ENCODE data around the gene SNAPIN. TPM values are rescaled to one million over a fixed set of nuclear protein-coding genes. Genes with fewer than 3 reads are reported as not detected.

SNAPIN gene
- total RNA-seq, 2 donors from 2014 or later: 64.9 to 73.0 TPM

- Histone ChIP-seq H3K27ac (no peak overlapping the region), H3K4me1 (replicated peaks) (no peaks in the 10 kb centered on the region), H3K4me3 (no peak overlapping the region), H3K36me3 (no peaks in the 10 kb centered on the region), H3K9me3 (no peaks in the 10 kb centered on the region), H3K27me3 (replicated peaks; ENCODE audit: insufficient read depth) (no peaks in the 10 kb centered on the region)
- intact Hi-C loops (cut with DNase I): no loop called here
- WGBS: 84% methylated on average over 7 of the region's 7 CpGs
- no peak for TF ChIP-seq POLR2AphosphoS5 (IDR thresholded peaks at IDR 0.05)
- DNase-seq (ENCODE audit: low spot score): no peak
These were observed 29.8 kb downstream of the SNAPIN start for GRCh38 chr1:153688276-153688675.

- DNase-seq (ENCODE audit: low spot score): no peak
- TF ChIP-seq POLR2AphosphoS5 (IDR thresholded peaks at IDR 0.05) (no peak), POLR2A (IDR thresholded peaks at IDR 0.05) (no peak), CTCF (IDR thresholded peaks at IDR 0.05) (no peak)
- Histone ChIP-seq H3K27ac (no peak overlapping the region), H3K4me1 (replicated peaks) (no peaks in the 10 kb centered on the region), H3K27me3 (replicated peaks; ENCODE audit: insufficient read depth) (no peaks in the 10 kb centered on the region), H3K36me3 (no peaks in the 10 kb centered on the region), H3K9me3 (no peaks in the 10 kb centered on the region), H3K4me3 (no peak overlapping the region)
- WGBS: 90% methylated on average over 16 of the region's 18 CpGs
- intact Hi-C loops (cut with DNase I): no loop called here
These were observed 30.3 kb downstream of the SNAPIN start for GRCh38 chr1:153688736-153689328.

- no peak for DNase-seq (ENCODE audit: low spot score)
- no peak overlapping the region for H3K4me3 ChIP-seq
- H3K4me1 ChIP-seq (replicated peaks): no peaks in the 10 kb centered on the region
- no peaks in the 10 kb centered on the region for H3K9me3 ChIP-seq
- H3K36me3 ChIP-seq: no peaks in the 10 kb centered on the region
- H3K27me3 ChIP-seq (replicated peaks; ENCODE audit: insufficient read depth): no peaks in the 10 kb centered on the region
- intact Hi-C loops (cut with DNase I): no loop called here
- no peak overlapping the region for H3K27ac ChIP-seq
- WGBS: 72% methylated on average over 4 of the region's 4 CpGs
- TF ChIP-seq POLR2A (IDR thresholded peaks at IDR 0.05) (no peak), CTCF (IDR thresholded peaks at IDR 0.05) (no peak), POLR2AphosphoS5 (IDR thresholded peaks at IDR 0.05) (no peak)
These were observed 35.0 kb downstream of the SNAPIN start for GRCh38 chr1:153693466-153693865.

- Histone ChIP-seq H3K27me3 (replicated peaks; ENCODE audit: insufficient read depth) (no peaks in the 10 kb centered on the region), H3K36me3 (no peaks in the 10 kb centered on the region), H3K4me1 (replicated peaks) (no peaks in the 10 kb centered on the region), H3K4me3 (no peak overlapping the region), H3K9me3 (no peaks in the 10 kb centered on the region), H3K27ac (no peak overlapping the region)
- intact Hi-C loops (cut with DNase I): no loop called here
- WGBS: 90% methylated on average over 8 of the region's 8 CpGs
- DNase-seq (ENCODE audit: low spot score): no peak
- no peak for TF ChIP-seq POLR2A (IDR thresholded peaks at IDR 0.05)
- TF ChIP-seq CTCF (IDR thresholded peaks at IDR 0.05): no peak
- TF ChIP-seq POLR2AphosphoS5 (IDR thresholded peaks at IDR 0.05): no peak
These were observed 38.2 kb downstream of the SNAPIN start for GRCh38 chr1:153696741-153697140.

GRCh38 chr1:153697191-153698019 is 38.9 kb downstream of the SNAPIN start:
- Histone ChIP-seq H3K4me1 (replicated peaks) (no peaks in the 10 kb centered on the region), H3K9me3 (no peaks in the 10 kb centered on the region), H3K27ac (no peak overlapping the region), H3K27me3 (replicated peaks; ENCODE audit: insufficient read depth) (no peaks in the 10 kb centered on the region), H3K4me3 (no peak overlapping the region), H3K36me3 (no peaks in the 10 kb centered on the region)
- no peak for TF ChIP-seq CTCF (IDR thresholded peaks at IDR 0.05)
- TF ChIP-seq POLR2AphosphoS5 (IDR thresholded peaks at IDR 0.05): no peak
- TF ChIP-seq POLR2A (IDR thresholded peaks at IDR 0.05): no peak
- intact Hi-C loops (cut with DNase I): no loop called here
- 73% methylated on average over 12 of the region's 12 CpGs for WGBS
- DNase-seq (ENCODE audit: low spot score): no peak
